HepG2 (cell line): ENCODE measurements around the gene MS4A18.

Experiments
- HDAC6 ChIP-seq: fragments of 200-600 bp; sonication (generic); IDR thresholded peaks from 2 replicates; pipeline ENCODE4 v1.7.0; 2017; ENCODE audit warnings: mild to moderate bottlenecking, antibody characterized with exemption, low read length, low read depth
- REST ChIP-seq, 2 experiments: IDR thresholded peaks; 2 replicates each; pipeline ENCODE4 v1.6.1; 2011 to 2012; ENCODE audit warnings: low read length in 2 of 2, borderline replicate concordance in 1 of 2, low read depth in 1 of 2, mild to moderate bottlenecking in 1 of 2, moderate library complexity in 1 of 2
- TAF1 ChIP-seq: sonication (generic); formaldehyde crosslinking; IDR thresholded peaks from 2 replicates; pipeline ENCODE4 v1.4.0; 2020; ENCODE audit warnings: missing genetic modification reagents
- ZBTB8A ChIP-seq: sonication (generic); formaldehyde crosslinking; IDR thresholded peaks from 2 replicates; pipeline ENCODE4 v1.4.0; 2020; ENCODE audit warnings: mild to moderate bottlenecking, low read depth, missing genetic modification reagents, borderline replicate concordance
- ZNF362 ChIP-seq: sonication (generic); formaldehyde crosslinking; IDR thresholded peaks from 2 replicates; pipeline ENCODE4 v1.4.0; 2020; ENCODE audit warnings: missing genetic modification reagents, mild to moderate bottlenecking, borderline replicate concordance

- TF ChIP-seq ZBTB8A (CRISPR knock-in tag) (no peak), ZNF362 (CRISPR knock-in tag) (no peak), REST (IDR thresholded peaks at IDR 0.05; ENCODE audit: borderline replicate concordance in 1 of 2, low read depth in 1 of 2, low read length in 2 of 2) (no peak), TAF1 (no peak), HDAC6 (no peak)
Measured at GRCh38 chr11:60762851-60763691, 38.6 kb downstream of the MS4A18 start.
